OCI-LY1 (cell line): ENCODE results near the gene SMIM33.

Experiments used
- H2AFZ ChIP-seq: fragments of 200-600 bp; sonication (generic), shearing (Covaris generic); 2 replicates; pipeline ENCODE4 v1.6.0; 2014; ENCODE audit warnings: antibody characterized with exemption, mild to moderate bottlenecking, low read length
- H3F3A ChIP-seq: fragments of 200-600 bp; sonication (generic), shearing (Covaris generic); 2 replicates; pipeline ENCODE4 v1.6.0; 2014; ENCODE audit warnings: mild to moderate bottlenecking, antibody characterized with exemption, low read length, moderate library complexity; ENCODE audit not compliant: insufficient read depth
- H3K27ac ChIP-seq: fragments of 200-600 bp; sonication (generic); 2 replicates; pipeline ENCODE4 v1.5.1; 2014; ENCODE audit warnings: low read length, mixed run types, mild to moderate bottlenecking, low read depth; ENCODE audit not compliant: poor library complexity, severe bottlenecking
- H3K27me3 ChIP-seq: fragments of 200-600 bp; sonication (generic); 2 replicates; pipeline ENCODE4 v1.6.0; 2014; ENCODE audit warnings: antibody characterized with exemption, mild to moderate bottlenecking, low read length, moderate library complexity; ENCODE audit not compliant: insufficient read depth
- H3K36me3 ChIP-seq: fragments of 200-600 bp; sonication (generic); 2 replicates; pipeline ENCODE4 v1.6.1; 2014; ENCODE audit warnings: mild to moderate bottlenecking, antibody characterized with exemption, low read length, moderate library complexity, mixed read lengths; ENCODE audit not compliant: insufficient read depth
- H3K4me1 ChIP-seq: fragments of 200-600 bp; sonication (generic); 2 replicates; pipeline ENCODE4 v1.5.1; 2014; ENCODE audit warnings: mild to moderate bottlenecking, low read length, moderate library complexity; ENCODE audit not compliant: insufficient read depth, severe bottlenecking
- H3K4me2 ChIP-seq: fragments of 200-600 bp; sonication (generic), shearing (Covaris generic); 2 replicates; pipeline ENCODE4 v1.6.1; 2014; ENCODE audit warnings: low read length
- H3K4me3 ChIP-seq: fragments of 200-600 bp; sonication (generic); 2 replicates; pipeline ENCODE4 v1.5.1; 2014; ENCODE audit warnings: low read length, low read depth, mild to moderate bottlenecking, mixed read lengths; ENCODE audit not compliant: poor library complexity, severe bottlenecking
- H3K79me2 ChIP-seq: fragments of 200-600 bp; shearing (Covaris generic); 2 replicates; pipeline ENCODE4 v1.6.1; 2016; ENCODE audit warnings: mixed run types, low read length, mixed read lengths; ENCODE audit not compliant: insufficient read depth
- H3K9ac ChIP-seq: fragments of 200-600 bp; sonication (generic), shearing (Covaris generic); 2 replicates; pipeline ENCODE4 v1.6.1; 2014; ENCODE audit warnings: mild to moderate bottlenecking, low read length, mixed read lengths
- H3K9me2 ChIP-seq: fragments of 200-600 bp; sonication (generic), shearing (Covaris generic); 2 replicates; pipeline ENCODE4 v1.6.1; 2014; ENCODE audit warnings: low read depth, mild to moderate bottlenecking, low read length, mixed read lengths
- H3K9me3 ChIP-seq: fragments of 200-600 bp; shearing (Covaris generic); 2 replicates; pipeline ENCODE4 v1.6.1; 2014; ENCODE audit warnings: low read length, mixed read lengths
- H4K20me1 ChIP-seq: fragments of 200-600 bp; sonication (generic), shearing (Covaris generic); 2 replicates; pipeline ENCODE4 v1.6.0; 2016; ENCODE audit warnings: mild to moderate bottlenecking, low read length; ENCODE audit not compliant: insufficient read depth
- EZH2 ChIP-seq: fragments of 200-600 bp; sonication (generic), shearing (Covaris generic); IDR thresholded peaks from 2 replicates; pipeline ENCODE4 v1.8.0; 2017; ENCODE audit warnings: borderline replicate concordance, mixed run types, mild to moderate bottlenecking, antibody characterized with exemption, low read length, moderate library complexity, mixed read lengths
- TF ChIP-seq, protein P1 (sequence below): fragments of 200-600 bp; sonication (generic), shearing (Covaris generic); IDR thresholded peaks from 2 replicates; pipeline ENCODE4 v1.5.1; 2017; ENCODE audit warnings: mild to moderate bottlenecking, antibody characterized with exemption, low read length, moderate library complexity, mixed read lengths

SMIM33 gene

DNA sequence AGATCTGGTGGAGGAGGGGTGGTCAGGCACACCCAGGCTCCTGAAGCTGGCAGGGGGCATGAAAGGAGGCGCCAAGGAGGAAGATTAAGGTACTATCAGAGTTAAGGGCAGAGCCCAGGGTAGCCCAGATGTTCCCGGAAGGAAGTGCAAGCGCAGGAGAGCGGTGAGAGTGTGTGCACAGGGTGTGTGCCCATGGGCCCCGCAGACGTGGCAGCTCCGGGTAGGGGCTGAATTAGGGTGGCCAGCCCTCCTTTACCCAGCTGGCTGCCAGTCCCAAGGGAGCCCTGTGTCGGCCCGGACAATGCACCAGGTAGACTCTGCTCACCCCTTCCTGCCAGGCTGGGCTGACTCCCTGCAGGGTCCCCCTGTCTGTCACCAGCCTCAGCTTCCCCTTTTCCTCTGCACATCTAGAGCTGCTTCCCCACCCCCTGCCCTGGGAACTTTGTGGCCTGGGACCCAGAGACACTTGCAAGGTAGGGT lies at the start of gene SMIM33:
Gene SMIM33, plus strand, starts transcription at position 184 of the 480 bp plus-strand sequence. Its CDS starts 118 bp downstream, at position 302.
- TF ChIP-seq, protein P1, sequence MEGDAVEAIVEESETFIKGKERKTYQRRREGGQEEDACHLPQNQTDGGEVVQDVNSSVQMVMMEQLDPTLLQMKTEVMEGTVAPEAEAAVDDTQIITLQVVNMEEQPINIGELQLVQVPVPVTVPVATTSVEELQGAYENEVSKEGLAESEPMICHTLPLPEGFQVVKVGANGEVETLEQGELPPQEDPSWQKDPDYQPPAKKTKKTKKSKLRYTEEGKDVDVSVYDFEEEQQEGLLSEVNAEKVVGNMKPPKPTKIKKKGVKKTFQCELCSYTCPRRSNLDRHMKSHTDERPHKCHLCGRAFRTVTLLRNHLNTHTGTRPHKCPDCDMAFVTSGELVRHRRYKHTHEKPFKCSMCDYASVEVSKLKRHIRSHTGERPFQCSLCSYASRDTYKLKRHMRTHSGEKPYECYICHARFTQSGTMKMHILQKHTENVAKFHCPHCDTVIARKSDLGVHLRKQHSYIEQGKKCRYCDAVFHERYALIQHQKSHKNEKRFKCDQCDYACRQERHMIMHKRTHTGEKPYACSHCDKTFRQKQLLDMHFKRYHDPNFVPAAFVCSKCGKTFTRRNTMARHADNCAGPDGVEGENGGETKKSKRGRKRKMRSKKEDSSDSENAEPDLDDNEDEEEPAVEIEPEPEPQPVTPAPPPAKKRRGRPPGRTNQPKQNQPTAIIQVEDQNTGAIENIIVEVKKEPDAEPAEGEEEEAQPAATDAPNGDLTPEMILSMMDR = no peak
- no peak for TF ChIP-seq EZH2
- no peak within 1 kb of the TSS for H3K9ac ChIP-seq
- H3K4me1 ChIP-seq = peaks cover 4% of the 10 kb centered on the region
- H3F3A ChIP-seq = no peaks in the 10 kb centered on the region
- H3K79me2 ChIP-seq = no peaks in the 10 kb centered on the region
- no peaks in the 10 kb centered on the region for H3K9me2 ChIP-seq
- H3K36me3 ChIP-seq = no peaks in the 10 kb centered on the region
- H3K27me3 ChIP-seq = peaks cover 22% of the 10 kb centered on the region; the same call in 1 of the 2 replicates
- H3K9me3 ChIP-seq = no peaks in the 10 kb centered on the region
- H4K20me1 ChIP-seq = no peaks in the 10 kb centered on the region
- no peak within 1 kb of the TSS for H3K27ac ChIP-seq
- H2AFZ ChIP-seq = no peak within 1 kb of the TSS
- no peak within 1 kb of the TSS for H3K4me2 ChIP-seq
- no peak within 1 kb of the TSS for H3K4me3 ChIP-seq

DNA sequence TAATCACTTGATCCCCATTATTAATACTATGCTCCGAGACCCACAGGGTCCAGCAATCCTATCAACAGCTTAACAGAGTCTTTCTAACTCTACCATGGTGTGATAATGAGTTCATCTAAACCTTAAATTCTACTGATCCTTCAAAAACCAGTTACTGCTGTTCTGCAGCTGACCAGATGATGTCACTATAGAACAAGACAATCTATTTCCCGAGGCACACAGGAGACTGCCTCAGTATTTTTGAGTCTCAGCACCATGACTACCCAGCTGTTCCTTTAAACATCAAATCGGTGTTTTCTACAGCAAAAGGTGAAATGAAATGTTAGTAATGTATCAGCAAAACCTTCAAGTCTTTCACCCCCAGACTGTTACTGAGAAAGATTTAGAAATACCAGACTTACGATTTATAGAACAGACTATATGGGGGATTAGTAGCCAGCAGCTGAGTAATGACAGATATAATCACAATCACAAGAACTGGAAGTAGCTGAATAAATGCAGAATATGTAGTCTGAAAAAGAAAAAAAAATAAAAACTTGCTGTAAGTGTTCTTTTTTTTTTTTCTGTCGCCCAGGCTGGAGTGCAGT lies 48.4 kb upstream of the SMIM33 start:
- H3F3A ChIP-seq = no peaks in the 10 kb centered on the region
- no peak overlapping the region for H3K4me2 ChIP-seq
- H3K9ac ChIP-seq = no peak overlapping the region
- H3K36me3 ChIP-seq = no peaks in the 10 kb centered on the region
- H3K4me1 ChIP-seq = no peaks in the 10 kb centered on the region
- no peaks in the 10 kb centered on the region for H3K9me2 ChIP-seq
- H2AFZ ChIP-seq = no peak overlapping the region
- H3K9me3 ChIP-seq = no peaks in the 10 kb centered on the region
- no peaks in the 10 kb centered on the region for H4K20me1 ChIP-seq
- no peak overlapping the region for H3K4me3 ChIP-seq
- no peak overlapping the region for H3K27ac ChIP-seq
- H3K79me2 ChIP-seq = no peaks in the 10 kb centered on the region
- TF ChIP-seq EZH2 = no peak
- TF ChIP-seq, protein P1 = peak; percentile 97
- no peaks in the 10 kb centered on the region for H3K27me3 ChIP-seq

DNA sequence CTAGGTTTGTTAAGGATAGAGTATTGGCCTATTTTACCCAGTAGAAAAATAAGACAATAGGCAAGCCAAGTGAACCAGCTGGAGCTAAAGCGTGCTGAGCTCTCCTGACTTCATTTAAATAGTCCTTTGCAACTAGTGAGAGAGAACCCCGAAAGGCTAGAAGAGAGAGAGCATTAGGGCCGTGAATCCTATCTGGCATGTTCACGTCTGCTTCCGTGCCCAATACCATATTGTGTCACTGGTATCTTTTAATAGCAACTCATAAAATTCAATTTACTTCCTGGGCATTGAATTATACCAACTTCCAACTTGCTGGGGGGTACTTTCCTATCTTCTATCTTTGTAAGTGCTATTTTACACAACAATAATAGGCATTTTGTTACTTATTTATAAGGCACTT lies 45.3 kb upstream of the SMIM33 start:
- H4K20me1 ChIP-seq = no peaks in the 10 kb centered on the region
- H3K9ac ChIP-seq = no peak overlapping the region
- no peak overlapping the region for H2AFZ ChIP-seq
- no peaks in the 10 kb centered on the region for H3K4me1 ChIP-seq
- H3K4me2 ChIP-seq = no peak overlapping the region
- H3F3A ChIP-seq = no peaks in the 10 kb centered on the region
- TF ChIP-seq, protein P1 = no peak
- no peak for TF ChIP-seq EZH2
- H3K27ac ChIP-seq = no peak overlapping the region
- H3K27me3 ChIP-seq = no peaks in the 10 kb centered on the region
- no peaks in the 10 kb centered on the region for H3K9me3 ChIP-seq
- no peaks in the 10 kb centered on the region for H3K9me2 ChIP-seq
- no peak overlapping the region for H3K4me3 ChIP-seq
- H3K36me3 ChIP-seq = no peaks in the 10 kb centered on the region
- H3K79me2 ChIP-seq = no peaks in the 10 kb centered on the region
